Activated CD8-positive, alpha-beta T cell treated with anti-CD3 and anti-CD28 coated beads, Interleukin-2, amount 10 ng/mL, durations not matched to agents 7 days and 5 days (primary cell): ENCODE results near the gene CCR9. TPM values are rescaled to one million over a fixed set of nuclear protein-coding genes. Genes with fewer than 3 reads are reported as not detected.

ENCODE experiments used
- ATAC-seq: fragments of 150-1000 bp; cut with Tn5 transposase; one replicate; pipeline ENCODE4 v1.10.0; 2021; ENCODE audit warnings: moderate library complexity
- CTCF ChIA-PET: fragments of 350-600 bp; sonication (Branson Sonifier 250); formaldehyde crosslinking; loops from one replicate; lab custom pipeline; 2021; ENCODE audit warnings: antibody characterized with exemption; lab: Charles Lee
- POLR2A ChIA-PET: fragments of 350-600 bp; sonication (Branson Sonifier 250); formaldehyde crosslinking; loops from one replicate; lab custom pipeline; 2021; ENCODE audit warnings: antibody characterized with exemption; lab: Charles Lee
- DNase-seq: peaks from one replicate; pipeline ENCODE4 v3.0.0-alpha.2; 2020
- H3K27ac Mint-ChIP-seq: one replicate; pipeline ENCODE4 v1.8.0; 2021; ENCODE audit warnings: mild to moderate bottlenecking, mixed read lengths
- H3K27me3 Mint-ChIP-seq: one replicate; pipeline ENCODE4 v1.8.0; 2021; ENCODE audit warnings: low read depth, mixed read lengths
- H3K36me3 Mint-ChIP-seq: one replicate; pipeline ENCODE4 v1.8.0; 2021; ENCODE audit warnings: low read depth, mixed read lengths
- H3K4me1 Mint-ChIP-seq: one replicate; pipeline ENCODE4 v1.8.0; 2021; ENCODE audit warnings: low read depth, mixed read lengths
- H3K4me3 Mint-ChIP-seq: one replicate; pipeline ENCODE4 v1.8.0; 2021; ENCODE audit warnings: mild to moderate bottlenecking, mixed read lengths
- H3K9me3 Mint-ChIP-seq: one replicate; pipeline ENCODE4 v1.8.0; 2022; ENCODE audit warnings: mixed read lengths; ENCODE audit not compliant: insufficient read depth
- total RNA-seq, 2 experiments: library from RNA; stranded (reverse); gene quantifications; one replicate each; pipeline ENCODE4 v1.2.3, GENCODE V29; 2021

Gene CCR9
- total RNA-seq, 2 experiments from 2014 or later = 0.08 TPM; not detected in 1

- CTCF ChIA-PET = interaction anchor here (1.0 to 8.4 kb wide), 17 partner anchors 11 to 438 kb away, joined by 3 to 389 read pairs (median 14); partner anchors contain the start of genes CCR1, CCR5 and FYCO1
- Mint-ChIP-seq H3K4me1 (peaks cover 75% of the 10 kb centered on the region), H3K36me3 (peaks cover 77% of the 10 kb centered on the region), H3K9me3 (peaks cover 6% of the 10 kb centered on the region), H3K4me3 (no peak overlapping the region), H3K27ac (peak overlapping the region; percentile 30), H3K27me3 (no peaks in the 10 kb centered on the region)
- no peak for ATAC-seq
- no peak for DNase-seq
- POLR2A ChIA-PET = interaction anchor here (1.6 kb wide), 1 partner anchor 41 kb away, joined by 3 read pairs; no protein-coding TSS in a partner anchor
Observed at GRCh38 chr3:45940004-45940780, 53.8 kb downstream of the CCR9 start.

DNA sequence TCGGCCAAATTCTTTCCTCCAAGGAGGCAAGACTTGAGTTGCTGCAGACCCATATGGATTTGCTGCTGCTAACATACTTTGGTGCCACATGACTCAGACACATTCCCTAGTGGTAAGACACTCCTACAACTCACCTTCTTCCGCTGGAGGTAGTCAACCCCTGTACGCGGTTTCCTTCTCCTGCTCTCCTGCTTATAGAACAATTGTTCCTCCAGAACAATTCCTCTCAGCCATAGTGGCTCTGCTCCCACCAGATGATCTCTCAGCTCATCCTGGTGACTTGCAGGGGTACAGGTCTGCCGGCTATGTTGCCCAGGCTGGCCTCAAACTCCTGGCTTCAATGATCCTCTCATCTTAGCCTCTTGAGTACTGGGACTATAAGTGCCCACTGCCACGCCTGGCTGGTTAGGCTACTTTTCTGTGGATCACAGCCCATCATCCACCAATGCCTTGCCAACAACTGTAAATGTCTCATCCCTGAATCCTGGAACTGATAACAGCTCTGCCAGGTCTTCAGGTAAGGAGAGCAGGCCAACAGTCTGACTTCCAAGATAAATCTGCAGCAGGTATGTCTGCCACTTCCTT lies 54.5 kb downstream of the CCR9 start:
- Mint-ChIP-seq H3K27ac (peak overlapping the region; percentile 30), H3K9me3 (peaks cover 6% of the 10 kb centered on the region), H3K4me1 (peaks cover 82% of the 10 kb centered on the region), H3K4me3 (no peak overlapping the region), H3K27me3 (no peaks in the 10 kb centered on the region), H3K36me3 (peaks cover 78% of the 10 kb centered on the region)
- no peak for DNase-seq
- POLR2A ChIA-PET = interaction anchor here (1.3 to 1.6 kb wide), 2 partner anchors 10 to 41 kb away, joined by 3 to 4 read pairs; no protein-coding TSS in a partner anchor
- no peak for ATAC-seq
- CTCF ChIA-PET = interaction anchor here (1.0 to 8.4 kb wide), 8 partner anchors 10 to 437 kb away, joined by 3 to 389 read pairs (median 19); partner anchors contain the start of genes CCR5 and FYCO1

DNA sequence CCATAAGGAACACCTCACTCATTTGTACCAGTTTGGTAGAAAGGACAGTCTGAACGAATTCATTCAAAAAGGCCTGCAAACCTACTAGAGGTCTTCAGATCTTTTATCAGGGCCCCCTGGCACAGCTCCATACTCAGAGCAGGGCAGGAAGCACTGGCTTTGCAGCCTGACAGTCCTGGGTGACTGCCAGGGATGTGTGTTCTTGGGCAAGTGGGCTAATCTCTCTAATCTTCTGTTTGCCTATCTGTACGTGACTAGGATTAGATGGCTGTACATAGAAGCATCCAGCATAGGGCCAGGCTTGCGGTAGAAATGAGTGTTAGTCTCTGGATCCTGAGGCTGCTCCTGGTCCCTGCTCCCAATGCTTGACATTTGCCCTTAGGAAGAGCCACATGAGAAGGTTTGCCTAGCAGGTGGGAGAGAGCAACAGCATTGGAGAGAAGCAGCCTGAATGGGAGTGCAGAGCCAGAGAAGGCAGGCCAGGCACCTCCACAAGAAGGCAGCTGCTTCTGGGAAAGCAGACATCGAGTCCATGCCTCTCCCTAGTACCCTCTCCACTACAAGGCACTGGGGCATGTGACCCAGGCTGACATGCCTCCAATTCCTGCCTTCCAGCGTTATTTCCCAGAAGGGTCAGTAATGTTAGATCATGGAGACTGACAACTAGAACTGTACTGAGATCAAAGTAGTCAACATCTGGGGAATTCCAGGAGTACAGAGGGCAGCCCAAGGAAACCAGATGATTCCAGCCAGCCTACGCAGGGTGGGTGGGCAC lies 55.9 kb downstream of the CCR9 start:
- no peak for ATAC-seq
- H3K27ac Mint-ChIP-seq = peak overlapping the region; percentile 84

DNA sequence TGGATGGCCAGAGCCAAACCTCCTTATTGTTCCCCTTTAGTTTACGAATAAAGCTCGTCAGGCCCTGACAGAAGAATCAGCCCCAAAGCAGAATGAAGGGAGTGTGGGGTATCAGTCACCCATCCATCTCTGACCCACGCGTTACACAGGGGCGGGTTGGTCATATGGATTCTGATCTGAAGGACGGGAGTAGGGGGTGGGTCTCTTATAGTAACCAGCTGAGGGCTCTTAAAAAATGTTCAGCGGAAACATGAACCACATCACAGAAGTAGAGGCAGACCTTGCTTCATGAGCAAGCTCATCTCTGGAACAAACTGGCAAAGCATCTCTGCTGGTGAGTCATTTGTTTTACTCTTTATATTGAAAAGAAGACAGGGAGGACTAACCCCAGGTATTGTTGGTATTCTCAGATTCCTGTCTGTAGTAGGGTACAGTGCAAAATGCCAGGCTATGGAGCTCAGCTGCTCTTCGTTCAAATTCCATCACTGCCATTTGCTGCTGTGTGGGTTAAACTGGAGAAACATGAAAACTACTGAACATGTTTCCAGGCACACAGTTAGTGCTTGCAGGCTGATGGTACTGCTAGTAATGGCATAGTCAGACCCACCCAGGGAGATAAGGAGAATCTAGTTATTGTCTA lies 57.0 kb downstream of the CCR9 start, which contains the start of gene CXCR6:
Gene CXCR6 (plus strand): TSS at position 258 of the 640 bp plus-strand sequence. CDS start 3,018 bp downstream, outside the sequence.
- Mint-ChIP-seq H3K27me3 (no peaks in the 10 kb centered on the region), H3K9me3 (peaks cover 6% of the 10 kb centered on the region), H3K4me1 (peaks cover 93% of the 10 kb centered on the region), H3K4me3 (peak within 1 kb of the TSS; percentile 73), H3K27ac (peak within 1 kb of the TSS; percentile 84), H3K36me3 (peaks cover 83% of the 10 kb centered on the region)
- ChIA-PET CTCF (interaction anchor here (0.6 to 8.4 kb wide), 30 partner anchors 8 to 484 kb away, joined by 3 to 389 read pairs (median 4); partner anchors contain the start of genes CCR1, CCR5 and LZTFL1), POLR2A (interaction anchor here (0.5 to 1.3 kb wide), 10 partner anchors 13 to 134 kb away, joined by 3 to 6 read pairs (median 4); partner anchors contain the start of gene FYCO1)
- DNase-seq = peak; percentile 75
- ATAC-seq = peak; percentile 70

More for the DNA sequence above, 55.9 kb downstream of the CCR9 start:
- DNase-seq = no peak
- H3K9me3 Mint-ChIP-seq = peaks cover 6% of the 10 kb centered on the region
- no peaks in the 10 kb centered on the region for H3K27me3 Mint-ChIP-seq
- POLR2A ChIA-PET = interaction anchor here (1.1 to 1.3 kb wide), 4 partner anchors 8 to 127 kb away, joined by 3 to 6 read pairs (median 4); no protein-coding TSS in a partner anchor
- H3K36me3 Mint-ChIP-seq = peaks cover 81% of the 10 kb centered on the region
- CTCF ChIA-PET = interaction anchor here (1.0 to 8.4 kb wide), 12 partner anchors 8 to 436 kb away, joined by 3 to 389 read pairs (median 4); no protein-coding TSS in a partner anchor
- no peak overlapping the region for H3K4me3 Mint-ChIP-seq
- peaks cover 93% of the 10 kb centered on the region for H3K4me1 Mint-ChIP-seq

DNA sequence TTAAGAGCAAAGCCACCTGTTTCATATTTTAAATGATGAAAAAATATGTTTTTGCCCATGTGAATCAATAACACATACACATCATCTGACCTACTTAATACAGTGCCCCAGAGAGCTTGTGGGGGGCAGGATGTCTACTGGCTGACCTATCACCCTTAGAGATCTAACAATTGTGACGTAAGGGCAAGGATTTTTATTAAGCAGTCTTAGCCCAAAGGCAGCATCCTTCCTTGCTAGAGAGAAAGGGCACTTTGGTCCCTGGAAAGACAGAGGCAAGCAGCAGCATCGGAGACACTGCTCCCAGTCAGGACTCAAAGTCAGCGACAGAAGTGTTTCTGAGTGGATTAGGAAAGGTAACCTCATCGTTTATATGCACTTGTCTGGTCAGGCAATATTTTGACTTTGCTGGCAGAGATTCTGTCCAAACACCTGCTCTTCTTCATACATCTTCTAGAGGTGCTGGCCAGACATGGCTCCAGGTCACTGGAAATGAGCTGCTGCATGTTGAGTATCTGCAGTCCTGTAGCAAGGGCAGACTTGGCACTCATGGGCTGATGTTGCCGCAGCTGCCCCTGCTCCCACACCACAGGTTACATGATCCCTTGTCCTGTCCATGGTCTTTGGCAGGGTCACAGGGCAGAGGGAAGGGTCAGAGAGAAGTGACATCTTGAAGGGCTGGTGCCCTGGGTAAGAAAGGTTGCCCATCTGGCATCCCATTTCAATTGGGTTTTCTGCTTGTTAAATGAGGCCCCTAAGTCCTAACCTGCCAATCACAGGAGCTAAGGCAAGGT lies 58.7 kb downstream of the CCR9 start:
- H3K4me3 Mint-ChIP-seq = peak overlapping the region; percentile 74
- peak overlapping the region; percentile 70 for H3K27ac Mint-ChIP-seq
- peaks cover 93% of the 10 kb centered on the region for H3K4me1 Mint-ChIP-seq
- DNase-seq (no peak), ATAC-seq (peak; percentile 15)
- no peaks in the 10 kb centered on the region for H3K27me3 Mint-ChIP-seq
- peaks cover 92% of the 10 kb centered on the region for H3K36me3 Mint-ChIP-seq
- H3K9me3 Mint-ChIP-seq = peaks cover 6% of the 10 kb centered on the region
- POLR2A ChIA-PET = interaction anchor here (0.8 to 2.3 kb wide), 6 partner anchors 13 to 133 kb away, joined by 3 to 11 read pairs (median 4); no protein-coding TSS in a partner anchor
- CTCF ChIA-PET = interaction anchor here (0.9 to 10.7 kb wide), 11 partner anchors 19 to 433 kb away, joined by 3 to 159 read pairs (median 3); partner anchors contain the start of gene CCR1

- POLR2A ChIA-PET = interaction anchor here (2.0 to 2.3 kb wide), 2 partner anchors 17 to 131 kb away, joined by 5 to 11 read pairs; no protein-coding TSS in a partner anchor
- no peaks in the 10 kb centered on the region for H3K27me3 Mint-ChIP-seq
Observed at GRCh38 chr3:45946307-45946706, 60.0 kb downstream of the CCR9 start.

GRCh38 chr3:45946875-45947274 lies 60.5 kb downstream of the CCR9 start:
- Mint-ChIP-seq H3K36me3 (peaks cover 88% of the 10 kb centered on the region), H3K9me3 (no peaks in the 10 kb centered on the region)

More at GRCh38 chr3:45946307-45946706, 60.0 kb downstream of the CCR9 start:
- Mint-ChIP-seq H3K36me3 (peaks cover 87% of the 10 kb centered on the region), H3K4me3 (peak overlapping the region; percentile 74), H3K9me3 (no peaks in the 10 kb centered on the region), H3K27ac (peak overlapping the region; percentile 58), H3K4me1 (peaks cover 95% of the 10 kb centered on the region)
- peak; percentile 41 for DNase-seq
- ATAC-seq = no peak
- CTCF ChIA-PET = interaction anchor here (1.5 to 10.7 kb wide), 4 partner anchors 39 to 432 kb away, joined by 3 to 159 read pairs (median 8); no protein-coding TSS in a partner anchor

GRCh38 chr3:45947361-45947760 lies 61.0 kb downstream of the CCR9 start:
- Mint-ChIP-seq H3K27me3 (no peaks in the 10 kb centered on the region), H3K36me3 (peaks cover 88% of the 10 kb centered on the region), H3K4me1 (peaks cover 97% of the 10 kb centered on the region), H3K4me3 (peak overlapping the region; percentile 24), H3K27ac (peak overlapping the region; percentile 58), H3K9me3 (no peaks in the 10 kb centered on the region)
- no peak for DNase-seq
- CTCF ChIA-PET = interaction anchor here (0.8 to 10.7 kb wide), 6 partner anchors 19 to 431 kb away, joined by 3 to 159 read pairs (median 5); no protein-coding TSS in a partner anchor
- ATAC-seq = no peak
- POLR2A ChIA-PET = interaction anchor here (2.3 kb wide), 1 partner anchor 16 kb away, joined by 11 read pairs; no protein-coding TSS in a partner anchor

More at GRCh38 chr3:45946875-45947274, 60.5 kb downstream of the CCR9 start:
- POLR2A ChIA-PET = interaction anchor here (2.3 kb wide), 1 partner anchor 16 kb away, joined by 11 read pairs; no protein-coding TSS in a partner anchor
- CTCF ChIA-PET = interaction anchor here (0.8 to 10.7 kb wide), 5 partner anchors 20 to 431 kb away, joined by 4 to 159 read pairs (median 6); no protein-coding TSS in a partner anchor
- ATAC-seq = no peak
- peaks cover 97% of the 10 kb centered on the region for H3K4me1 Mint-ChIP-seq
- H3K27ac Mint-ChIP-seq = peak overlapping the region; percentile 58
- no peaks in the 10 kb centered on the region for H3K27me3 Mint-ChIP-seq
- peak overlapping the region; percentile 74 for H3K4me3 Mint-ChIP-seq
- peak; percentile 40 for DNase-seq

DNA sequence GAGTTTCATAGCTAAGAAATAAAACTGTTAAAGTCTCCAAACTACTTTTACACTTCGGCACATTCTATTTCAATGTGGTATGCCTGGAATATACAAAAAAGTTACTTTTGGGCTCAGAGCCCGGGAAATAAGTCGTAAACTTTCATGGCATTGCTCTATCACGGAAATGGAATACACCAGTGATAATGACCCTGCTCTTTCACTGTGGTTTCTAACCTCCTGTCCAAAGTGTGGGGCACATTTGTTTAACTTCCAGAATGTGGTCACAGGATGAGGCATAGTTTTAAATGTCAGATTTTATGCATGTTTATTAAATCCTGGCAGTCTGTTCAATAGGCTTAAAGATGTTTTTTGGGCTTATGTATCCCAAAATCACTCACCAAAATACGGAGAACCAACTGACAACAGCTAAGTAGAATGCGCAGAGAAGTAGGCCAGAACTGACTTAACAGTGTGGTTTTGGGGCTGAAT lies 62.0 kb downstream of the CCR9 start:
- H3K27me3 Mint-ChIP-seq = no peaks in the 10 kb centered on the region
- H3K4me3 Mint-ChIP-seq = peak overlapping the region; percentile 34
- peaks cover 97% of the 10 kb centered on the region for H3K4me1 Mint-ChIP-seq
- H3K27ac Mint-ChIP-seq = peak overlapping the region; percentile 88
- DNase-seq (no peak), ATAC-seq (no peak)
- no peaks in the 10 kb centered on the region for H3K9me3 Mint-ChIP-seq
- peaks cover 91% of the 10 kb centered on the region for H3K36me3 Mint-ChIP-seq
- ChIA-PET POLR2A (interaction anchor here (0.6 to 1.2 kb wide), 2 partner anchors 16 to 47 kb away, joined by 3 read pairs; no protein-coding TSS in a partner anchor), CTCF (interaction anchor here (1.3 to 10.7 kb wide), 4 partner anchors 10 to 430 kb away, joined by 3 to 159 read pairs (median 5); no protein-coding TSS in a partner anchor)
